Measurements from ENCODE around the gene PPRC1. TPM values are rescaled to one million over a fixed set of nuclear protein-coding genes. Genes with fewer than 3 reads are reported as not detected.

PPRC1 gene
- total and polyA plus RNA-seq, 4 donors, result 19.3 to 42.1 (median 26.5) TPM

DNA sequence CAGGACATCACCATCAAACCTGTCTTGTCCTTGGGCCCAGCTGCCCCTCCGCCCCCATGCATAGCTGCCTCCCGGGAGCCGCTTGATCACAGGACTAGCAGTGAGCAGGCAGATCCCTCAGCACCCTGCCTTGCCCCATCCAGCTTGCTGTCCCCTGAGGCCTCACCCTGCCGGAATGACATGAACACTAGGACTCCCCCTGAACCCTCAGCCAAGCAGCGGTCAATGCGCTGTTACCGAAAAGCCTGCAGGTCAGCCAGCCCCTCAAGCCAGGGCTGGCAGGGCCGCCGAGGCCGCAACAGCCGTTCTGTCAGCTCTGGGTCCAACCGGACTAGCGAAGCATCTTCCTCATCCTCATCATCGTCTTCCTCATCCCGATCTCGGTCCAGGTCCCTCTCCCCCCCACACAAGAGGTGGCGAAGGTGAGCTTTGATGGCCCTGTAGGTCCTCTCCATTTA, 14.2 kb downstream of the PPRC1 start:
- no peak for DNase-seq
- Histone ChIP-seq H3K9ac (ENCODE audit: insufficient read depth in 1 of 2, low read length in 2 of 2) (no peak overlapping the region), H3K4me1 (ENCODE audit: control insufficient read depth in 5 of 5, insufficient read depth in 5 of 5, low read length in 5 of 5) (peaks cover 0 to 7% (median 4%) of the 10 kb centered on the region in 5 donors), H3K27me3 (ENCODE audit: control insufficient read depth in 3 of 3, insufficient read depth in 3 of 3, low read length in 2 of 3) (no peaks in the 10 kb centered on the region), H3K4me3 (no peak overlapping the region), H3K36me3 (ENCODE audit: control insufficient read depth in 4 of 4, insufficient read depth in 4 of 4, low read length in 4 of 4) (peaks cover 33 to 46% (median 37%) of the 10 kb centered on the region in 4 donors), H3K9me3 (ENCODE audit: control insufficient read depth in 4 of 4, insufficient read depth in 3 of 4, low read length in 3 of 4) (no peaks in the 10 kb centered on the region), H3K27ac (ENCODE audit: low read depth in 1 of 2, low read length in 1 of 2) (no peak overlapping the region)
- TF ChIP-seq, protein P1, sequence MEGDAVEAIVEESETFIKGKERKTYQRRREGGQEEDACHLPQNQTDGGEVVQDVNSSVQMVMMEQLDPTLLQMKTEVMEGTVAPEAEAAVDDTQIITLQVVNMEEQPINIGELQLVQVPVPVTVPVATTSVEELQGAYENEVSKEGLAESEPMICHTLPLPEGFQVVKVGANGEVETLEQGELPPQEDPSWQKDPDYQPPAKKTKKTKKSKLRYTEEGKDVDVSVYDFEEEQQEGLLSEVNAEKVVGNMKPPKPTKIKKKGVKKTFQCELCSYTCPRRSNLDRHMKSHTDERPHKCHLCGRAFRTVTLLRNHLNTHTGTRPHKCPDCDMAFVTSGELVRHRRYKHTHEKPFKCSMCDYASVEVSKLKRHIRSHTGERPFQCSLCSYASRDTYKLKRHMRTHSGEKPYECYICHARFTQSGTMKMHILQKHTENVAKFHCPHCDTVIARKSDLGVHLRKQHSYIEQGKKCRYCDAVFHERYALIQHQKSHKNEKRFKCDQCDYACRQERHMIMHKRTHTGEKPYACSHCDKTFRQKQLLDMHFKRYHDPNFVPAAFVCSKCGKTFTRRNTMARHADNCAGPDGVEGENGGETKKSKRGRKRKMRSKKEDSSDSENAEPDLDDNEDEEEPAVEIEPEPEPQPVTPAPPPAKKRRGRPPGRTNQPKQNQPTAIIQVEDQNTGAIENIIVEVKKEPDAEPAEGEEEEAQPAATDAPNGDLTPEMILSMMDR (IDR thresholded peaks at IDR 0.05; ENCODE audit: control extremely low read depth, extremely low read depth), result no peak
- 93 to 96% methylated on average over 17 of the region's 17 CpGs for WGBS, 2 donors
- no peak for ATAC-seq (ENCODE audit: insufficient read depth, low FRiP score)

DNA sequence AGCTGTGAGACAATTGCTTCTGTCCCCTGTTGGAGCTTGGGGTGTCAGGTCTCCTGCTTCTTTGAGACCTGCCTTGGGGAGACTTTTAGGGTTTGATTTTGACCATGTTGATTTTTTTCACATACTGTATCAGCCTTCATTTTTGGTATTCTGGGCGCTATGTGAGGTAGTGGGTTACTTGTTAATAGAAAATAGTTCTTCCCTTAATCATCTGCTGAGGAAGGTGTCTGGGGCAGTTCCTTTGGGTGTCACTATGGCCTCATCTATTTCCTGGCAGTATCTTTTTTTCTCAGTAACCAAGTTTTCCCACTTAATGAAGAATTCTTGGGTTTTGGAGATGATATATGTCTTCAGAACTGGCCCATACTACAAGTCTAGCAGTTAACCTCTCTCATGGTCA, 14.7 kb downstream of the PPRC1 start:
- no peak for DNase-seq
- no peak for ATAC-seq (ENCODE audit: insufficient read depth, low FRiP score)
- peaks cover 32 to 46% (median 37%) of the 10 kb centered on the region in 4 donors for H3K36me3 ChIP-seq (ENCODE audit: control insufficient read depth in 4 of 4, insufficient read depth in 4 of 4, low read length in 4 of 4)
- H3K4me1 ChIP-seq (ENCODE audit: control insufficient read depth in 5 of 5, insufficient read depth in 5 of 5, low read length in 5 of 5), result peaks cover 0 to 7% (median 5%) of the 10 kb centered on the region in 5 donors
- H3K27ac ChIP-seq (ENCODE audit: low read depth in 1 of 2, low read length in 1 of 2), result no peak overlapping the region
- TF ChIP-seq, protein P1 (IDR thresholded peaks at IDR 0.05; ENCODE audit: control extremely low read depth, extremely low read depth), result no peak
- WGBS, 2 donors, result 95 to 100% methylated on average over 1 of the region's 1 CpG
- H3K27me3 ChIP-seq (ENCODE audit: control insufficient read depth in 3 of 3, insufficient read depth in 3 of 3, low read length in 2 of 3), result no peaks in the 10 kb centered on the region
- H3K4me3 ChIP-seq, result no peak overlapping the region
- H3K9ac ChIP-seq (ENCODE audit: insufficient read depth in 1 of 2, low read length in 2 of 2), result no peak overlapping the region
- no peaks in the 10 kb centered on the region for H3K9me3 ChIP-seq (ENCODE audit: control insufficient read depth in 4 of 4, insufficient read depth in 3 of 4, low read length in 3 of 4)

DNA sequence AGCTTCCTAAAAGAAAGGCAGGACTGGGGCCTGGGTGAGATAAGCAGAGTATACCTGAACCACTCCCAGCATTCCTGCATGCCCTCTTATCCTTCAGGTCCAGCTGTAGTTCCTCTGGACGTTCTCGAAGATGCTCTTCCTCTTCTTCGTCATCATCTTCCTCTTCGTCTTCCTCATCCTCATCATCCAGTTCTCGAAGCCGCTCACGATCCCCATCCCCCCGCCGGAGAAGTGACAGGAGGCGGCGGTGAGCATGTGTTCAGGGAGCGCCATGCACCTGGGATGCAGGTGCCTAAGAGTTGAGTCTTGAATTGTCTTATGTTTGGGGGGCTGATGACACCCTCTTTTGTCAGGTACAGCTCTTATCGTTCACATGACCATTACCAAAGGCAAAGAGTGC, 15.4 kb downstream of the PPRC1 start:
- Histone ChIP-seq H3K36me3 (ENCODE audit: control insufficient read depth in 4 of 4, insufficient read depth in 4 of 4, low read length in 4 of 4) (peaks cover 26 to 43% (median 35%) of the 10 kb centered on the region in 4 donors), H3K9ac (ENCODE audit: insufficient read depth in 1 of 2, low read length in 2 of 2) (no peak overlapping the region), H3K27ac (ENCODE audit: low read depth in 1 of 2, low read length in 1 of 2) (no peak overlapping the region), H3K4me1 (ENCODE audit: control insufficient read depth in 5 of 5, insufficient read depth in 5 of 5, low read length in 5 of 5) (peaks cover 2 to 12% (median 8%) of the 10 kb centered on the region in 5 donors), H3K27me3 (ENCODE audit: control insufficient read depth in 3 of 3, insufficient read depth in 3 of 3, low read length in 2 of 3) (no peaks in the 10 kb centered on the region), H3K4me3 (no peak overlapping the region), H3K9me3 (ENCODE audit: control insufficient read depth in 4 of 4, insufficient read depth in 3 of 4, low read length in 3 of 4) (no peaks in the 10 kb centered on the region)
- no peak for ATAC-seq (ENCODE audit: insufficient read depth, low FRiP score)
- 88 to 92% methylated on average over 13 of the region's 13 CpGs for WGBS, 2 donors
- DNase-seq, result no peak
- TF ChIP-seq, protein P1 (IDR thresholded peaks at IDR 0.05; ENCODE audit: control extremely low read depth, extremely low read depth), result no peak
